MM.1S (cell line): ENCODE data around the gene MACROD1.

ENCODE experiments used
- EZH2 ChIP-seq: fragments of 300-600 bp; sonication (generic); optimal IDR thresholded peaks from 2 replicates; pipeline ENCODE3; 2017; ENCODE audit warnings: low read depth, mild to moderate bottlenecking, antibody characterized with exemption, low read length, mixed read lengths
- TF ChIP-seq, protein P1 (sequence below): fragments of 300-600 bp; sonication (generic); IDR thresholded peaks from 2 replicates; pipeline ENCODE4 v1.5.1; 2016; ENCODE audit warnings: antibody characterized with exemption, low read length, mixed read lengths

- TF ChIP-seq, protein P1, sequence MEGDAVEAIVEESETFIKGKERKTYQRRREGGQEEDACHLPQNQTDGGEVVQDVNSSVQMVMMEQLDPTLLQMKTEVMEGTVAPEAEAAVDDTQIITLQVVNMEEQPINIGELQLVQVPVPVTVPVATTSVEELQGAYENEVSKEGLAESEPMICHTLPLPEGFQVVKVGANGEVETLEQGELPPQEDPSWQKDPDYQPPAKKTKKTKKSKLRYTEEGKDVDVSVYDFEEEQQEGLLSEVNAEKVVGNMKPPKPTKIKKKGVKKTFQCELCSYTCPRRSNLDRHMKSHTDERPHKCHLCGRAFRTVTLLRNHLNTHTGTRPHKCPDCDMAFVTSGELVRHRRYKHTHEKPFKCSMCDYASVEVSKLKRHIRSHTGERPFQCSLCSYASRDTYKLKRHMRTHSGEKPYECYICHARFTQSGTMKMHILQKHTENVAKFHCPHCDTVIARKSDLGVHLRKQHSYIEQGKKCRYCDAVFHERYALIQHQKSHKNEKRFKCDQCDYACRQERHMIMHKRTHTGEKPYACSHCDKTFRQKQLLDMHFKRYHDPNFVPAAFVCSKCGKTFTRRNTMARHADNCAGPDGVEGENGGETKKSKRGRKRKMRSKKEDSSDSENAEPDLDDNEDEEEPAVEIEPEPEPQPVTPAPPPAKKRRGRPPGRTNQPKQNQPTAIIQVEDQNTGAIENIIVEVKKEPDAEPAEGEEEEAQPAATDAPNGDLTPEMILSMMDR = no peak
- TF ChIP-seq EZH2 = no peak
Observed at GRCh38 chr11:64023712-64024710, 141.9 kb downstream of the MACROD1 start.
